GM12878 (cell line): ENCODE results near the gene IGLON5. TPM values are rescaled to one million over a fixed set of nuclear protein-coding genes. Genes with fewer than 3 reads are reported as not detected.

ENCODE experiments used
- ATAC-seq: fragments of 200-7000 bp; cut with Tn5 transposase; 3 replicates; pipeline ENCODE4 v1.9.1; 2020; ENCODE audit warnings: mild to moderate bottlenecking, moderate library complexity
- BruUV-seq: library from RNA; stranded (reverse); fragments of 400-500 nt; replicated peaks from 2 replicates; lab custom pipeline; 2021; lab: Mats Ljungman, UMichigan
- CTCF ChIA-PET: fragments of 300-600 bp; sonication (Branson Sonifier 250); formaldehyde crosslinking; extraction: SDS; loops from one replicate; lab custom pipeline; 2021; ENCODE audit warnings: inconsistent platforms; lab: Yijun Ruan, JAX
- POLR2A ChIA-PET: fragments of 350-600 bp; formaldehyde crosslinking; extraction: SDS; loops from one replicate; lab custom pipeline; 2021; ENCODE audit warnings: inconsistent platforms; lab: Charles Lee
- RAD21 ChIA-PET: fragments of 300-600 bp; sonication (Branson Sonifier 250); formaldehyde crosslinking; loops from one replicate; lab custom pipeline; 2023; ENCODE audit warnings: antibody characterized with exemption; ENCODE audit not compliant: unreplicated experiment; lab: Charles Lee
- SMC1A ChIA-PET: fragments of 300-600 bp; sonication (Branson Sonifier 250); formaldehyde crosslinking; loops from one replicate; lab custom pipeline; 2023; ENCODE audit not compliant: unreplicated experiment, uncharacterized antibody; lab: Charles Lee
- DNase-seq: peaks from one replicate; pipeline ENCODE4 v3.0.0-alpha.2; 2011; ENCODE audit warnings: low read depth, low spot score
- FAIRE-seq: peaks from 3 replicates; lab custom pipeline; 2011; peaks lifted over from hg19 to GRCh38; lab: Jason Lieb, UNC
- H2AFZ ChIP-seq: 2 replicates; pipeline ENCODE4 v1.6.0; 2011; ENCODE audit warnings: low read depth, low read length, control low read depth; ENCODE audit not compliant: control insufficient read depth
- H3K27ac ChIP-seq: 2 replicates; pipeline ENCODE4 v1.5.1; 2011; ENCODE audit warnings: control low read depth; ENCODE audit not compliant: control insufficient read depth, insufficient read depth
- H3K27me3 ChIP-seq, 2 experiments: replicated peaks in 1 of 2; 2 replicates each; pipeline versions ENCODE4 v1.6.0 to v1.6.1; 2011; ENCODE audit warnings: low read length in 1 of 2; ENCODE audit not compliant: control insufficient read depth in 2 of 2, insufficient read depth in 2 of 2
- H3K36me3 ChIP-seq, 2 experiments: 2 replicates each; pipeline ENCODE4 v1.5.1; 2011; ENCODE audit warnings: low read length in 1 of 2; ENCODE audit not compliant: control insufficient read depth in 2 of 2, insufficient read depth in 2 of 2
- H3K4me1 ChIP-seq: 2 replicates; pipeline ENCODE4 v1.6.1; 2011; ENCODE audit warnings: mild to moderate bottlenecking, low read length, moderate library complexity, mixed read lengths; ENCODE audit not compliant: control insufficient read depth, insufficient read depth
- H3K4me2 ChIP-seq: 2 replicates; pipeline ENCODE4 v1.6.0; 2011; ENCODE audit warnings: control low read depth; ENCODE audit not compliant: control insufficient read depth, insufficient read depth
- H3K4me3 ChIP-seq: fragments of 200-600 bp; sonication (generic); 2 replicates; pipeline ENCODE4 v1.5.1; 2016
- H3K79me2 ChIP-seq: 2 replicates; pipeline ENCODE4 v1.6.0; 2011; ENCODE audit warnings: low read length; ENCODE audit not compliant: control insufficient read depth, insufficient read depth
- H3K9ac ChIP-seq: 2 replicates; pipeline ENCODE4 v1.8.0; 2011; ENCODE audit warnings: low read length, control low read depth, mixed read lengths; ENCODE audit not compliant: control insufficient read depth, insufficient read depth
- H3K9me3 ChIP-seq: replicated peaks from 3 replicates; pipeline ENCODE4 v1.5.1; 2011; ENCODE audit warnings: mild to moderate bottlenecking, low read length; ENCODE audit not compliant: control insufficient read depth, insufficient read depth
- H4K20me1 ChIP-seq: 2 replicates; pipeline ENCODE4 v1.6.0; 2011; ENCODE audit not compliant: control insufficient read depth, insufficient read depth
- CREM ChIP-seq: IDR thresholded peaks from 2 replicates; pipeline ENCODE4 v1.6.1; 2014; ENCODE audit warnings: antibody characterized with exemption, low read depth
- CUX1 ChIP-seq: IDR thresholded peaks from 2 replicates; pipeline ENCODE4 v1.6.1; 2012; ENCODE audit warnings: improper control_type of control experiment, low read depth, low read length; ENCODE audit not compliant: insufficient replicate concordance
- HSF1 ChIP-seq: fragments of 150-350 bp; IDR thresholded peaks from 2 replicates; pipeline ENCODE4 v1.6.1; 2014; ENCODE audit warnings: mild to moderate bottlenecking, low read depth, low read length
- JUNB ChIP-seq: IDR thresholded peaks from 2 replicates; pipeline ENCODE4 v1.6.1; 2016; ENCODE audit warnings: antibody characterized with exemption, mild to moderate bottlenecking
- JUND ChIP-seq: IDR thresholded peaks from 2 replicates; pipeline ENCODE4 v1.6.1; 2012; ENCODE audit warnings: low read depth, mild to moderate bottlenecking, low read length, improper control_type of control experiment, moderate library complexity
- KAT2A ChIP-seq: conservative IDR thresholded peaks from 2 replicates; pipeline ENCODE4 v1.6.1; 2011; ENCODE audit warnings: low read depth, low read length; ENCODE audit not compliant: control insufficient read depth
- RBBP5 ChIP-seq: fragments of 200-600 bp; sonication (generic); conservative IDR thresholded peaks from 2 replicates; pipeline ENCODE4 v1.6.1; 2016
- SREBF1 ChIP-seq: IDR thresholded peaks from 2 replicates; pipeline ENCODE4 v1.6.1; 2012; ENCODE audit warnings: mild to moderate bottlenecking, low read length
- TCF12 ChIP-seq: IDR thresholded peaks from 2 replicates; pipeline ENCODE4 v1.6.1; 2011; ENCODE audit warnings: low read depth, mild to moderate bottlenecking, low read length
- WGBS: methylation state at CpG from one replicate; pipeline ENCODE4 v1.1.6; 2016; ENCODE audit warnings: low lambda C conversion rate; ENCODE audit not compliant: insufficient replicate concordance, insufficient coverage; ENCODE audit errors: missing lambda C conversion rate; 5-methylcytosine and 5-hydroxymethylcytosine counted together
- in situ Hi-C: fragments of 300-500 bp; cut with MboI; formaldehyde crosslinking; loops from 9 replicates; pipeline ENCODE4 v1.14.3; 2018; ENCODE audit warnings: mixed read lengths
- intact Hi-C: fragments of 100-400 bp; cut with micrococcal nuclease; formaldehyde crosslinking; loops from one replicate; pipeline ENCODE4 v1.14.2; 2022; ENCODE audit not compliant: unreplicated experiment
- polyA plus RNA-seq, 11 experiments: library from polyadenylated mRNA; depleted of rRNA in 4 of 11; unstranded in 6 of 11; stranded (reverse) in 5 of 11; fragments of >200 nt; fragmentation: Nextera tagmentation in 4 of 11; fragmentation: Illumina TruSeq in 1 of 11; extraction: Ambion mirVana in 4 of 11; extraction: Trizol in 1 of 11; gene quantifications; 1 replicate in 1 of 11; 2 replicates in 10 of 11; pipeline versions ENCODE4 v1.2.1 to v1.2.3, GENCODE V29; 2011 to 2016; ENCODE audit warnings: inconsistent platforms in 2 of 11, missing spikeins in 2 of 11, low read depth in 1 of 11
- total RNA-seq, 4 experiments: library from RNA; depleted of rRNA in 3 of 4; stranded (reverse); fragments of >200 nt in 3 of 4; fragmentation: Illumina TruSeq in 1 of 4; extraction: Trizol in 1 of 4; gene quantifications; 2 replicates each; pipeline versions ENCODE4 v1.2.1 to v1.2.3, GENCODE V29; 2013 to 2021
- TF ChIP-seq, protein P1 (sequence below): IDR thresholded peaks from 2 replicates; pipeline ENCODE4 v1.6.1; 2011; ENCODE audit warnings: borderline replicate concordance, low read depth, mild to moderate bottlenecking, moderate library complexity, mixed read lengths, low read length; ENCODE audit not compliant: insufficient read depth; ENCODE audit errors: extremely low read length

Gene IGLON5
- total and polyA plus RNA-seq, 10 of the 15 experiments (the other 5 are each of a cell fraction or from before 2014, with no cell fraction given), result not detected

DNA sequence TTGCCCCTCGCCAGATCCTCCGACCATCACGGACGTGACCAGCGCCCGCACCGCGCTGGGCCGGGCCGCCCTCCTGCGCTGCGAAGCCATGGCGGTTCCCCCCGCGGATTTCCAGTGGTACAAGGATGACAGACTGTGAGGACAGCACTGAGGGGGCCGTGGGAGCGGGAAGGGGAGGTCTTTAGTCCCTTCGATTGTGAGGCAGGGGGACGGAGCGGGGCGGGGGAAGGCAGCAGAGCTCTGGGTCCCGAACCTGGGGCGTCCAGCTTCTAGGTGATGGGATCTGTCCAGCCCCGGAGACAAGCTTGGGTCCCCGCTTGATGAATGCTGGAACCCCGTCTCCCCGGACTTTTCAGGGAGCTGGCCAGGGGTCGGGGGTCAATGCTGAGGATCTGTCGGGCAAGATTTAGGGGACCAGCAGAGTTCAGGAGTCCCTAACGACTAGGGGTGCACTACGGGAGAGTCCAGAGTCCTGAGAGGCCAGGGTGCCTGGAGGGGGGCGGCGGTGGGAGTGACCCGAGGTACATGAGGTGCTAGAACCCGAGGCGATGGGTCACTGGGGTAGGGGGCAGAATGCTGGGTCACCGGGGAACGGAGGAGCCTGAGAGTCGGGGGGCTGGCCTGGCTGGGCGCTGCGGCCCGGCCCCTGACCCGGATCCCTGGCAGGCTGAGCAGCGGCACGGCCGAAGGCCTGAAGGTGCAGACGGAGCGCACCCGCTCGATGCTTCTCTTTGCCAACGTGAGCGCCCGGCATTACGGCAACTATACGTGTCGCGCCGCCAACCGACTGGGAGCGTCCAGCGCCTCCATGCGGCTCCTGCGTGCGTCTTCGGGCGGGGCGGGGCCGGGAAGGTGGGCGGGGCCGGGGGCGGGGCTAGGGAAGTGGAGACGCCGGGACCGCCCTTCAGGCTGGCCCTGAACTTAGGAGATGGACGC is 15.9 kb downstream of the IGLON5 start:
- ATAC-seq, result peak; percentile 59; the same call in 2 of the 3 replicates
- Histone ChIP-seq H2AFZ (no peak overlapping the region), H3K27ac (no peak overlapping the region), H4K20me1 (no peaks in the 10 kb centered on the region), H3K36me3 (no peaks in the 10 kb centered on the region), H3K27me3 (no peaks in the 10 kb centered on the region), H3K4me2 (0 out of 2 replicates have a peak overlapping the region, but pooled peaks have one; percentile 48), H3K4me3 (no peak overlapping the region), H3K9me3 (no peaks in the 10 kb centered on the region), H3K4me1 (no peaks in the 10 kb centered on the region), H3K9ac (no peak overlapping the region), H3K79me2 (no peaks in the 10 kb centered on the region)
- CTCF ChIA-PET, result no interaction called here
- intact Hi-C loops, result no loop called here
- no peak for DNase-seq
- in situ Hi-C loops, result no loop called here
- BruUV-seq, result no TSS peak
- TF ChIP-seq JUNB, result no peak
- TF ChIP-seq HSF1, result no peak
- TF ChIP-seq RBBP5, result no peak
- TF ChIP-seq CUX1, result no peak
- no peak for TF ChIP-seq KAT2A
- no peak for TF ChIP-seq JUND
- no peak for TF ChIP-seq CREM
- TF ChIP-seq SREBF1, result no peak
- TF ChIP-seq, protein P1, sequence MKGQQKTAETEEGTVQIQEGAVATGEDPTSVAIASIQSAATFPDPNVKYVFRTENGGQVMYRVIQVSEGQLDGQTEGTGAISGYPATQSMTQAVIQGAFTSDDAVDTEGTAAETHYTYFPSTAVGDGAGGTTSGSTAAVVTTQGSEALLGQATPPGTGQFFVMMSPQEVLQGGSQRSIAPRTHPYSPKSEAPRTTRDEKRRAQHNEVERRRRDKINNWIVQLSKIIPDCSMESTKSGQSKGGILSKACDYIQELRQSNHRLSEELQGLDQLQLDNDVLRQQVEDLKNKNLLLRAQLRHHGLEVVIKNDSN, result no peak
- TF ChIP-seq TCF12, result no peak
- FAIRE-seq, result no peak
- SMC1A ChIA-PET, result no interaction called here
- RAD21 ChIA-PET, result no interaction called here
- POLR2A ChIA-PET, result no interaction called here
- WGBS, result 41% methylated on average over 46 of the region's 75 CpGs
